ENCODE measurements around the gene BICRA.

DNA sequence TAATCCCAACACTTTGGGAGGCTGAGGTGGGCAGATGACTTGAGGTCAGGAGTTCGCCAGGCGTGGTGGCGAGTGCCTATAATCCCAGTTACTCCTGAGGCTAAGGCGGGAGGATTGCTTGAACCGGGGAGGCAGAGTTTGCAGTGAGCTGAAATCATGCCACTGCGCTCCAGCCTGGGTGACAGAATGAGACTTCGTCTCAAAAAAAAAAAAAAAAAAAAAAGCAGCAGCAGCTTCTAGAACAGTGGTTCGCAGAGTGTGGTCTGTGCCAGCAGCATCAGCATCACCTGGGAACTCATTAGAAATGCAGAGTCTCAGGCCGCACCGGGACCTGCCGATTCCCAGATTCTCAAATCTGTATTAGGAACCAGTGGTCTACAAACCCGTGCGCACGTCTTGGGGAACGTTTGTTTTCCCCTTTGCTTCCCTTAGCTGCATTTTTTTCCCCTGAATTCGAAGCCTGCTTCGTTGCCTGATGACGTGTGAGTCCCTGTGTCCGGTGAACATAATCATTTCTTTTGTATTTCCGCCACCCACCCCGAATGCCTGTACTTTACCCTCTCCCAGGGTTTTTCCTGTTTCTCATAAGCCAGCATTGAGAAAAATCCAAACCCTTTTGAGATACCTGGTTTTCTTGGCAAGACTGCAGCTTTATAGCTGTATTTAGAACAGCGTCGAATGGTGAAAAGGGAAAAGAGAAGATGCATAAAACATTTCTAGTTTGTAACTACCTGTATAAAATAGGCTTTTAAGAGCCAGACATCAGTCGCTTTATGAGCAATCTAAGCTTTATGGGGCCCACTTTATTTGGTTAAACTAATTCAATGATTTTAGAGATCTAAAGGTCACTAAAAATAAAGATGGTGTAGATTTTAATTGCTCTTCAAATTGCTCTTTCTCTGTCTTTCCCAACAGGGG is 49.8 kb downstream of the BICRA start:
- TF ChIP-seq CTCF (optimal IDR thresholded peaks at IDR 0.05 in 1 of 3, IDR thresholded peaks at IDR 0.05 in 1 of 3, conservative IDR thresholded peaks at IDR 0.05 in 1 of 3; ENCODE audit: extremely low read depth in 1 of 3, insufficient read depth in 2 of 3, low read length in 3 of 3) (no peak), EZH2 (IDR thresholded peaks at IDR 0.05; ENCODE audit: low read length) (no peak)

Data from keratinocyte (primary cell).